Activated T-cell treated with anti-CD3 and anti-CD28 coated beads, Interleukin-2, amount 50 U/mL, for 72 hours (primary cell): Measurements from ENCODE around the gene PIKFYVE. TPM values are rescaled to one million over a fixed set of nuclear protein-coding genes. Genes with fewer than 3 reads are reported as not detected.
"Not testable (repeated sequence)": the region's sequence is repeated elsewhere in the genome, so short reads cannot be mapped to it uniquely, and the experiment has no call there.

Experiments
- ATAC-seq, 2 donors: fragments of 150-1000 bp; cut with Tn5 transposase; replicated peaks in 1 of 2; 2 replicates each; pipeline ENCODE4 v1.10.0; 2021; ENCODE audit warnings: moderate library complexity in 2 of 2, mild to moderate bottlenecking in 1 of 2
- DNase-seq, 2 donors: peaks; one replicate each; pipeline ENCODE4 v3.0.0; 2021 to 2022; ENCODE audit warnings: mixed read lengths in 1 of 2
- H3K27ac Mint-ChIP-seq: one replicate; pipeline ENCODE4 v1.8.0; 2022; ENCODE audit warnings: mild to moderate bottlenecking, moderate library complexity, mixed read lengths
- H3K27me3 Mint-ChIP-seq: one replicate; pipeline ENCODE4 v1.8.0; 2022; ENCODE audit warnings: low read depth, mixed read lengths
- H3K36me3 Mint-ChIP-seq, 2 donors: one replicate each; pipeline ENCODE4 v1.8.0; 2022; ENCODE audit warnings: mixed read lengths in 2 of 2, mild to moderate bottlenecking in 1 of 2; ENCODE audit not compliant: insufficient read depth in 2 of 2
- H3K4me1 Mint-ChIP-seq: one replicate; pipeline ENCODE4 v1.8.0; 2022; ENCODE audit warnings: low read depth, mixed read lengths
- H3K4me3 Mint-ChIP-seq, 2 donors: one replicate each; pipeline ENCODE4 v1.8.0; 2022; ENCODE audit warnings: mild to moderate bottlenecking in 2 of 2, mixed read lengths in 2 of 2, moderate library complexity in 2 of 2
- H3K9me3 Mint-ChIP-seq, 2 donors: one replicate each; pipeline ENCODE4 v1.8.0; 2022; ENCODE audit warnings: mixed read lengths in 2 of 2
- total RNA-seq, 2 donors: library from RNA; stranded (reverse); gene quantifications; one replicate each; pipeline ENCODE4 v1.2.3, GENCODE V29; 2022

PIKFYVE gene
- 10 to 100 TPM; 28.8 to 29.7 TPM for total RNA-seq

GRCh38 chr2:208265801-208266552, at the start of gene PIKFYVE:
PIKFYVE (plus strand) TSS chr2:208266255; CDS start chr2:208271520, 5,265 bp downstream.
- Mint-ChIP-seq H3K4me1 (peaks cover 47% of the 10 kb centered on the region), H3K27ac (peak within 1 kb of the TSS; percentile 93), H3K27me3 (no peaks in the 10 kb centered on the region), H3K36me3 (no peaks in the 10 kb centered on the region), H3K9me3 (peaks cover 0 to 5% of the 10 kb centered on the region in 2 donors), H3K4me3 (peak within 1 kb of the TSS; percentile 85 to 95)
- ATAC-seq (peak; percentile 88 to 90), DNase-seq (peak; percentile 92 to 94)

- not testable (repeated sequence) for H3K4me1 Mint-ChIP-seq
These were observed 44.2 kb upstream of the PIKFYVE start for GRCh38 chr2:208221873-208222272.

GRCh38 chr2:208222351-208222750, 43.7 kb upstream of the PIKFYVE start:
- H3K27ac Mint-ChIP-seq: no peak overlapping the region
- ATAC-seq (no peak), DNase-seq (no peak)
- H3K4me3 Mint-ChIP-seq: no peak overlapping the region
- H3K4me1 Mint-ChIP-seq: no peaks in the 10 kb centered on the region
- no peaks in the 10 kb centered on the region for H3K36me3 Mint-ChIP-seq
- H3K9me3 Mint-ChIP-seq: no peaks in the 10 kb centered on the region
- H3K27me3 Mint-ChIP-seq: no peaks in the 10 kb centered on the region

More at GRCh38 chr2:208221873-208222272, 44.2 kb upstream of the PIKFYVE start:
- not testable (repeated sequence) for H3K9me3 Mint-ChIP-seq, H3K27me3 Mint-ChIP-seq, H3K27ac Mint-ChIP-seq, ATAC-seq, H3K4me3 Mint-ChIP-seq, DNase-seq, H3K36me3 Mint-ChIP-seq

GRCh38 chr2:208224802-208225201, 41.3 kb upstream of the PIKFYVE start:
- ATAC-seq: no peak
- Mint-ChIP-seq H3K36me3 (no peaks in the 10 kb centered on the region), H3K27ac (no peak overlapping the region), H3K4me3 (no peak overlapping the region), H3K4me1 (no peaks in the 10 kb centered on the region), H3K27me3 (no peaks in the 10 kb centered on the region), H3K9me3 (no peaks in the 10 kb centered on the region)
- no peak for DNase-seq

GRCh38 chr2:208227581-208228232, 38.3 kb upstream of the PIKFYVE start:
- Mint-ChIP-seq H3K27me3 (no peaks in the 10 kb centered on the region), H3K9me3 (peaks cover 2 to 3% of the 10 kb centered on the region in 2 donors), H3K4me1 (no peaks in the 10 kb centered on the region), H3K36me3 (no peaks in the 10 kb centered on the region), H3K4me3 (no peak overlapping the region), H3K27ac (no peak overlapping the region)
- DNase-seq (no peak), ATAC-seq (no peak)

GRCh38 chr2:208228476-208228875, 37.6 kb upstream of the PIKFYVE start:
- Mint-ChIP-seq H3K4me1 (no peaks in the 10 kb centered on the region), H3K4me3 (no peak overlapping the region), H3K27me3 (no peaks in the 10 kb centered on the region), H3K9me3 (peaks cover 2 to 3% of the 10 kb centered on the region in 2 donors), H3K36me3 (no peaks in the 10 kb centered on the region), H3K27ac (no peak overlapping the region)
- ATAC-seq: no peak
- DNase-seq: no peak

GRCh38 chr2:208234786-208235185, 31.3 kb upstream of the PIKFYVE start:
- Mint-ChIP-seq H3K27ac (no peak overlapping the region), H3K36me3 (peaks cover 4 to 8% of the 10 kb centered on the region in 2 donors), H3K4me1 (no peaks in the 10 kb centered on the region), H3K4me3 (no peak overlapping the region), H3K27me3 (no peaks in the 10 kb centered on the region), H3K9me3 (peaks cover 2 to 5% of the 10 kb centered on the region in 2 donors)
- ATAC-seq: no peak
- no peak for DNase-seq

GRCh38 chr2:208235860-208236259, 30.2 kb upstream of the PIKFYVE start:
- no peaks in the 10 kb centered on the region for H3K4me1 Mint-ChIP-seq
- H3K27me3 Mint-ChIP-seq: no peaks in the 10 kb centered on the region
- H3K36me3 Mint-ChIP-seq: peaks cover 6 to 9% of the 10 kb centered on the region in 2 donors
- H3K27ac Mint-ChIP-seq: no peak overlapping the region
- peaks cover 2 to 5% of the 10 kb centered on the region in 2 donors for H3K9me3 Mint-ChIP-seq
- no peak for ATAC-seq
- no peak overlapping the region for H3K4me3 Mint-ChIP-seq
- DNase-seq: no peak

- H3K27me3 Mint-ChIP-seq: no peaks in the 10 kb centered on the region
- H3K27ac Mint-ChIP-seq: no peak overlapping the region
- peaks cover 7 to 9% of the 10 kb centered on the region in 2 donors for H3K36me3 Mint-ChIP-seq
- H3K9me3 Mint-ChIP-seq: peaks cover 0 to 2% of the 10 kb centered on the region in 2 donors
- H3K4me3 Mint-ChIP-seq: no peak overlapping the region
- DNase-seq (no peak), ATAC-seq (no peak)
- no peaks in the 10 kb centered on the region for H3K4me1 Mint-ChIP-seq
These were observed 26.1 kb upstream of the PIKFYVE start for GRCh38 chr2:208239770-208240493.

GRCh38 chr2:208240619-208241209, 25.3 kb upstream of the PIKFYVE start:
- no peaks in the 10 kb centered on the region for H3K4me1 Mint-ChIP-seq
- no peaks in the 10 kb centered on the region for H3K9me3 Mint-ChIP-seq
- no peak overlapping the region for H3K4me3 Mint-ChIP-seq
- peaks cover 5 to 7% of the 10 kb centered on the region in 2 donors for H3K36me3 Mint-ChIP-seq
- ATAC-seq: no peak
- H3K27ac Mint-ChIP-seq: no peak overlapping the region
- DNase-seq: no peak
- H3K27me3 Mint-ChIP-seq: no peaks in the 10 kb centered on the region

GRCh38 chr2:208244422-208244821, 21.6 kb upstream of the PIKFYVE start:
- Mint-ChIP-seq H3K9me3 (no peaks in the 10 kb centered on the region), H3K4me1 (no peaks in the 10 kb centered on the region), H3K4me3 (no peak overlapping the region), H3K27ac (no peak overlapping the region), H3K27me3 (no peaks in the 10 kb centered on the region), H3K36me3 (peaks cover 3 to 5% of the 10 kb centered on the region in 2 donors)
- no peak for DNase-seq
- ATAC-seq: no peak

GRCh38 chr2:208245746-208246145, 20.3 kb upstream of the PIKFYVE start:
- H3K4me1 Mint-ChIP-seq: no peaks in the 10 kb centered on the region
- H3K9me3 Mint-ChIP-seq: no peaks in the 10 kb centered on the region
- H3K4me3 Mint-ChIP-seq: no peak overlapping the region
- ATAC-seq: no peak
- no peaks in the 10 kb centered on the region for H3K27me3 Mint-ChIP-seq
- peaks cover 2% of the 10 kb centered on the region in 2 donors for H3K36me3 Mint-ChIP-seq
- H3K27ac Mint-ChIP-seq: peak overlapping the region; percentile 55
- DNase-seq: no peak

- DNase-seq: no peak
- Mint-ChIP-seq H3K27ac (no peak overlapping the region), H3K4me1 (peaks cover 8% of the 10 kb centered on the region), H3K9me3 (no peaks in the 10 kb centered on the region), H3K4me3 (no peak overlapping the region), H3K36me3 (peaks cover 2 to 6% of the 10 kb centered on the region in 2 donors), H3K27me3 (no peaks in the 10 kb centered on the region)
- ATAC-seq: no peak
These were observed 17.5 kb upstream of the PIKFYVE start for GRCh38 chr2:208248601-208249000.
